ENCODE data around the gene DHX34. TPM values are rescaled to one million over a fixed set of nuclear protein-coding genes. Genes with fewer than 3 reads are reported as not detected.
"Not testable (repeated sequence)": the region's sequence is repeated elsewhere in the genome, so short reads cannot be mapped to it uniquely, and the experiment has no call there.

Gene DHX34
- total RNA-seq, 1 experiment from 2014 or later, result 38.2 TPM

DNA sequence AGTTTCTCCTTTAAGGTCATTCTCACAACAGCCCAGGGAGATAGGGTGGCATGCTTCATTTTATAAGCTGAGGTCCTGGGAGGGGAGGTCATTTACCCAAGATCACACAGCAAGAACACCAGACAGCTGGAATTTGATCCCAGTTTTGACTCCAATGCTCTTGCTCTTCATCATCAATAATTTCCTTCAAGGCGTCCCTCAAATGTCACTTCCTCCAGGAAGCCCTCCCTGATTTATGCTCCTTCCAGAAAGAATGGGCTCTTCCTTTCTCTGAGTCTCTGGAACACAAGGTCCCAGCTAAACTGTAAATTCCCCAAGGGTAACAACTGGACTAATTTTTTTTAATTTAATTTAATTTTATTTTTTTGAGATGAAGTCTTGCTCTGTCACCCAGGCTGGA lies 4.7 kb upstream of the DHX34 start:
- Histone ChIP-seq H4K91ac (ENCODE audit: insufficient read length, low read depth, low read length) (no peak overlapping the region), H3K23ac (ENCODE audit: insufficient read length, low read depth, low read length) (no peak overlapping the region), H3K18ac (ENCODE audit: insufficient read length, low read depth, low read length) (no peak overlapping the region), H3K9ac (ENCODE audit: extremely low read depth, insufficient read length, low read length) (no peak overlapping the region), H3K56ac (ENCODE audit: insufficient read length, low read depth, low read length) (no peak overlapping the region), H3K9me3 (ENCODE audit: control insufficient read depth, low read depth, low read length) (no peaks in the 10 kb centered on the region), H2AFZ (ENCODE audit: low read length) (no peak overlapping the region), H2BK15ac (ENCODE audit: low read depth, low read length) (no peak overlapping the region), H3T11ph (ENCODE audit: low read length) (no peak overlapping the region), H3K14ac (ENCODE audit: insufficient read depth, low read length) (no peak overlapping the region), H2BK5ac (ENCODE audit: insufficient read length, low read length) (no peak overlapping the region), H3K27ac (ENCODE audit: insufficient read length, low read depth, low read length) (no peak overlapping the region), H2BK12ac (ENCODE audit: insufficient read length, low read depth, low read length) (no peak overlapping the region), H4K20me1 (ENCODE audit: control insufficient read depth, insufficient read depth, insufficient read length) (no peaks in the 10 kb centered on the region), H3K27me3 (ENCODE audit: insufficient read depth, low read length) (no peaks in the 10 kb centered on the region), H4K5ac (ENCODE audit: insufficient read length, low read depth, low read length) (no peak overlapping the region), H3K79me2 (ENCODE audit: insufficient read depth, low read length) (no peaks in the 10 kb centered on the region), H3K4me1 (ENCODE audit: insufficient read depth, low read length) (no peaks in the 10 kb centered on the region), H3K4ac (ENCODE audit: low read depth, low read length) (no peak overlapping the region), H2BK120ac (ENCODE audit: low read depth, low read length, poor library complexity, severe bottlenecking) (no peak overlapping the region), H2AK5ac (ENCODE audit: insufficient read length, low read length) (no peak overlapping the region), H4K8ac (replicated peaks; ENCODE audit: insufficient read length, low read depth, low read length) (no peak overlapping the region), H3K4me2 (ENCODE audit: insufficient read depth, insufficient read length, low read length) (no peak overlapping the region), H2BK20ac (ENCODE audit: low read depth, low read length, poor library complexity, severe bottlenecking) (no peak overlapping the region), H3K23me2 (ENCODE audit: insufficient read length, low read depth, low read length, poor library complexity, severe bottlenecking) (peaks cover 1% of the 10 kb centered on the region), H3K79me1 (ENCODE audit: insufficient read depth, low read depth, low read length, poor library complexity, severe bottlenecking) (no peaks in the 10 kb centered on the region)
- Mint-ChIP-seq H3K27ac (no peak overlapping the region), H3K9me3 (peaks cover 3% of the 10 kb centered on the region in 2 experiments; a peak in 2 of 5 replicates), H3K27me3 (ENCODE audit: low read depth) (peaks cover 18% of the 10 kb centered on the region), H3K4me3 (no peak overlapping the region), H3K4me1 (peaks cover 7 to 8% of the 10 kb centered on the region in 2 experiments; a peak in 3 of 4 replicates), H3K36me3 (ENCODE audit: insufficient read depth in 1 of 3, low read depth in 3 of 3) (peaks cover 2 to 5% (median 5%) of the 10 kb centered on the region in 3 experiments; a peak in 4 of 7 replicates)
- TF ChIP-seq, protein P1, sequence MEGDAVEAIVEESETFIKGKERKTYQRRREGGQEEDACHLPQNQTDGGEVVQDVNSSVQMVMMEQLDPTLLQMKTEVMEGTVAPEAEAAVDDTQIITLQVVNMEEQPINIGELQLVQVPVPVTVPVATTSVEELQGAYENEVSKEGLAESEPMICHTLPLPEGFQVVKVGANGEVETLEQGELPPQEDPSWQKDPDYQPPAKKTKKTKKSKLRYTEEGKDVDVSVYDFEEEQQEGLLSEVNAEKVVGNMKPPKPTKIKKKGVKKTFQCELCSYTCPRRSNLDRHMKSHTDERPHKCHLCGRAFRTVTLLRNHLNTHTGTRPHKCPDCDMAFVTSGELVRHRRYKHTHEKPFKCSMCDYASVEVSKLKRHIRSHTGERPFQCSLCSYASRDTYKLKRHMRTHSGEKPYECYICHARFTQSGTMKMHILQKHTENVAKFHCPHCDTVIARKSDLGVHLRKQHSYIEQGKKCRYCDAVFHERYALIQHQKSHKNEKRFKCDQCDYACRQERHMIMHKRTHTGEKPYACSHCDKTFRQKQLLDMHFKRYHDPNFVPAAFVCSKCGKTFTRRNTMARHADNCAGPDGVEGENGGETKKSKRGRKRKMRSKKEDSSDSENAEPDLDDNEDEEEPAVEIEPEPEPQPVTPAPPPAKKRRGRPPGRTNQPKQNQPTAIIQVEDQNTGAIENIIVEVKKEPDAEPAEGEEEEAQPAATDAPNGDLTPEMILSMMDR (conservative IDR thresholded peaks at IDR 0.05), result no peak
- DNase-seq, result no peak
- no CpG with 5 or more reads among the region's 1 CpG for WGBS (ENCODE audit: extremely low coverage, insufficient read length, low lambda C conversion rate)

DNA sequence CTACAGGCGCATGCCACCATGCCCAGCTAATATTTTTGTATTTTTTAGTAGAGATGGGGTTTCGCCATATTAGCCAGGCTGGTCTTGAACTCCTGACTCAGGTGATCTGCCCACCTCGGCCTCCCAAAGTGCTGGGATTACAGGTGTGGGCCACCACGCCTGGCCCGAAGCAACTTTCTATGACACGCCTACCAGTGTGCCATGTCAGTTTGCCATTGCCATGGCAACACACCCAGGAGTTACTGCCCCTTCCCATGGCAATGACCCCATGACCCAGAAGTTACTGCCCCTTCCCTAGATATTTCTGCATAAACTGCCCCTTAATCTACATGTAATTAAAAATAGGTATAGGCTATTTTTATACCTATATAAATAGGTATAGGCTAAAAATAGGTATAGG lies 3.1 kb upstream of the DHX34 start:
- H3T11ph ChIP-seq (ENCODE audit: low read length); H3K18ac ChIP-seq (ENCODE audit: insufficient read length, low read depth, low read length); H3K56ac ChIP-seq (ENCODE audit: insufficient read length, low read depth, low read length); H2BK20ac ChIP-seq (ENCODE audit: low read depth, low read length, poor library complexity, severe bottlenecking); H3K79me2 ChIP-seq (ENCODE audit: insufficient read depth, low read length); H2AFZ ChIP-seq (ENCODE audit: low read length); H3K23me2 ChIP-seq (ENCODE audit: insufficient read length, low read depth, low read length, poor library complexity, severe bottlenecking); H4K20me1 ChIP-seq (ENCODE audit: control insufficient read depth, insufficient read depth, insufficient read length); H2BK12ac ChIP-seq (ENCODE audit: insufficient read length, low read depth, low read length); H3K14ac ChIP-seq (ENCODE audit: insufficient read depth, low read length); H2BK5ac ChIP-seq (ENCODE audit: insufficient read length, low read length); DNase-seq; H3K27me3 ChIP-seq (ENCODE audit: insufficient read depth, low read length); H4K5ac ChIP-seq (ENCODE audit: insufficient read length, low read depth, low read length); H2BK15ac ChIP-seq (ENCODE audit: low read depth, low read length); H3K4me2 ChIP-seq (ENCODE audit: insufficient read depth, insufficient read length, low read length); H3K9ac ChIP-seq (ENCODE audit: extremely low read depth, insufficient read length, low read length); H3K4me3 Mint-ChIP-seq; H3K9me3 Mint-ChIP-seq; H3K9me3 ChIP-seq (ENCODE audit: control insufficient read depth, low read depth, low read length); H3K4me1 ChIP-seq (ENCODE audit: insufficient read depth, low read length); H3K4ac ChIP-seq (ENCODE audit: low read depth, low read length); H3K79me1 ChIP-seq (ENCODE audit: insufficient read depth, low read depth, low read length, poor library complexity, severe bottlenecking); H3K23ac ChIP-seq (ENCODE audit: insufficient read length, low read depth, low read length); H3K27ac Mint-ChIP-seq; H4K91ac ChIP-seq (ENCODE audit: insufficient read length, low read depth, low read length); H2AK5ac ChIP-seq (ENCODE audit: insufficient read length, low read length); H3K27ac ChIP-seq (ENCODE audit: insufficient read length, low read depth, low read length); H4K8ac ChIP-seq (replicated peaks; ENCODE audit: insufficient read length, low read depth, low read length); H2BK120ac ChIP-seq (ENCODE audit: low read depth, low read length, poor library complexity, severe bottlenecking): not testable (repeated sequence)
- Mint-ChIP-seq H3K36me3 (ENCODE audit: insufficient read depth in 1 of 3, low read depth in 3 of 3) (peaks cover 6 to 16% (median 13%) of the 10 kb centered on the region in 3 experiments; a peak in 6 of 7 replicates), H3K4me1 (peaks cover 19 to 21% of the 10 kb centered on the region in 2 experiments), H3K27me3 (ENCODE audit: low read depth) (peaks cover 18% of the 10 kb centered on the region)
- no CpG with 5 or more reads among the region's 6 CpGs for WGBS (ENCODE audit: extremely low coverage, insufficient read length, low lambda C conversion rate)
